ENCODE data around the gene TOGARAM2. TPM values are rescaled to one million over a fixed set of nuclear protein-coding genes. Genes with fewer than 3 reads are reported as not detected.

The TOGARAM2 gene
- total RNA-seq, 2 donors from 2014 or later: 0.86 to 4.2 TPM

- Histone ChIP-seq H3K4me3 (ENCODE audit: low read length) (no peak overlapping the region), H3K9ac (ENCODE audit: extremely low read depth, low read length, poor library complexity, severe bottlenecking) (no peak overlapping the region), H3K36me3 (ENCODE audit: control insufficient read depth, insufficient read depth, low read length) (no peaks in the 10 kb centered on the region), H3K4me1 (ENCODE audit: control insufficient read depth, insufficient read depth, low read length) (no peaks in the 10 kb centered on the region), H3K9me3 (ENCODE audit: control insufficient read depth, low read length) (no peaks in the 10 kb centered on the region), H3K27me3 (ENCODE audit: control insufficient read depth, insufficient read depth, low read length, poor library complexity, severe bottlenecking) (no peaks in the 10 kb centered on the region), H3K27ac (ENCODE audit: low read depth, low read length) (no peak overlapping the region)
- Mint-ChIP-seq H3K36me3 (ENCODE audit: low read depth) (no peaks in the 10 kb centered on the region), H3K27ac (no peak overlapping the region), H3K4me1 (peaks cover 17% of the 10 kb centered on the region), H3K4me3 (no peak overlapping the region), H3K27me3 (ENCODE audit: insufficient read depth) (no peaks in the 10 kb centered on the region), H3K9me3 (no peaks in the 10 kb centered on the region)
- DNase-seq: peak; percentile 32
- WGBS, 2 experiments (ENCODE audit: insufficient coverage in 1 of 2, insufficient read length in 1 of 2): 96 to 100% methylated on average over 1 to 9 of the region's 9 CpGs
- TF ChIP-seq CTCF (conservative IDR thresholded peaks at IDR 0.05): no peak
Observed at GRCh38 chr2:28991460-28991859, 10.4 kb downstream of the TOGARAM2 start.

GRCh38 chr2:28993206-28993960 is 12.3 kb downstream of the TOGARAM2 start:
- Histone ChIP-seq H3K27me3 (ENCODE audit: control insufficient read depth, insufficient read depth, low read length, poor library complexity, severe bottlenecking) (no peaks in the 10 kb centered on the region), H3K9me3 (ENCODE audit: control insufficient read depth, low read length) (no peaks in the 10 kb centered on the region), H3K9ac (ENCODE audit: extremely low read depth, low read length, poor library complexity, severe bottlenecking) (no peak overlapping the region), H3K27ac (ENCODE audit: low read depth, low read length) (no peak overlapping the region), H3K4me3 (ENCODE audit: low read length) (no peak overlapping the region), H3K36me3 (ENCODE audit: control insufficient read depth, insufficient read depth, low read length) (no peaks in the 10 kb centered on the region), H3K4me1 (ENCODE audit: control insufficient read depth, insufficient read depth, low read length) (no peaks in the 10 kb centered on the region)
- DNase-seq: peak; percentile 36
- no peak overlapping the region for H3K4me3 Mint-ChIP-seq
- no peaks in the 10 kb centered on the region for H3K9me3 Mint-ChIP-seq
- H3K27ac Mint-ChIP-seq: no peak overlapping the region
- no peaks in the 10 kb centered on the region for H3K36me3 Mint-ChIP-seq (ENCODE audit: low read depth)
- peaks cover 29% of the 10 kb centered on the region for H3K4me1 Mint-ChIP-seq
- TF ChIP-seq CTCF (conservative IDR thresholded peaks at IDR 0.05): no peak
- 86 to 100% methylated on average over 2 to 6 of the region's 6 CpGs for WGBS, 2 experiments (ENCODE audit: insufficient coverage in 1 of 2, insufficient read length in 1 of 2)
- no peaks in the 10 kb centered on the region for H3K27me3 Mint-ChIP-seq (ENCODE audit: insufficient read depth)

GRCh38 chr2:28994074-28994473 is 13.0 kb downstream of the TOGARAM2 start:
- Mint-ChIP-seq H3K9me3 (no peaks in the 10 kb centered on the region), H3K4me3 (no peak overlapping the region), H3K4me1 (peaks cover 31% of the 10 kb centered on the region), H3K27ac (no peak overlapping the region), H3K27me3 (ENCODE audit: insufficient read depth) (no peaks in the 10 kb centered on the region), H3K36me3 (ENCODE audit: low read depth) (no peaks in the 10 kb centered on the region)
- no peaks in the 10 kb centered on the region for H3K27me3 ChIP-seq (ENCODE audit: control insufficient read depth, insufficient read depth, low read length, poor library complexity, severe bottlenecking)
- 94 to 98% methylated on average over 10 of the region's 10 CpGs for WGBS, 2 experiments (ENCODE audit: insufficient coverage in 1 of 2, insufficient read length in 1 of 2)
- no peaks in the 10 kb centered on the region for H3K36me3 ChIP-seq (ENCODE audit: control insufficient read depth, insufficient read depth, low read length)
- no peaks in the 10 kb centered on the region for H3K4me1 ChIP-seq (ENCODE audit: control insufficient read depth, insufficient read depth, low read length)
- no peak for TF ChIP-seq CTCF (conservative IDR thresholded peaks at IDR 0.05)
- no peaks in the 10 kb centered on the region for H3K9me3 ChIP-seq (ENCODE audit: control insufficient read depth, low read length)
- H3K9ac ChIP-seq (ENCODE audit: extremely low read depth, low read length, poor library complexity, severe bottlenecking): no peak overlapping the region
- H3K27ac ChIP-seq (ENCODE audit: low read depth, low read length): no peak overlapping the region
- DNase-seq: peak; percentile 26
- H3K4me3 ChIP-seq (ENCODE audit: low read length): no peak overlapping the region

Measured in endodermal cell (in vitro differentiated cells).